HepG2 (cell line): Measurements from ENCODE around the gene MISFA. TPM values are rescaled to one million over a fixed set of nuclear protein-coding genes. Genes with fewer than 3 reads are reported as not detected.

Experiments
- CENPX ChIP-seq: sonication (generic); formaldehyde crosslinking; IDR thresholded peaks from 2 replicates; pipeline ENCODE4 v1.9.0; 2021; ENCODE audit warnings: mild to moderate bottlenecking, missing genetic modification reagents, moderate library complexity
- FOSL2 ChIP-seq: sonication (generic); formaldehyde crosslinking; IDR thresholded peaks from 2 replicates; pipeline ENCODE4 v1.4.0; 2020; ENCODE audit warnings: missing genetic modification reagents
- HNRNPLL ChIP-seq: fragments of 200-400 bp; formaldehyde crosslinking; IDR thresholded peaks from 2 replicates; pipeline ENCODE4 v1.6.1; 2017; ENCODE audit warnings: mild to moderate bottlenecking, low read depth, low read length; ENCODE audit not compliant: poor library complexity, severe bottlenecking
- ISL2 ChIP-seq: sonication (generic); formaldehyde crosslinking; IDR thresholded peaks from 2 replicates; pipeline ENCODE4 v1.5.0; 2020; ENCODE audit warnings: missing genetic modification reagents
- JDP2 ChIP-seq: sonication (generic); formaldehyde crosslinking; IDR thresholded peaks from 2 replicates; pipeline ENCODE4 v1.8.1; 2022; ENCODE audit warnings: missing genetic modification reagents, borderline replicate concordance
- KDM1A ChIP-seq: IDR thresholded peaks from 2 replicates; pipeline ENCODE4 v1.6.1; 2016; ENCODE audit warnings: missing compliant biosample characterization
- KLF6 ChIP-seq: IDR thresholded peaks from 2 replicates; pipeline ENCODE4 v1.8.0; 2016; ENCODE audit warnings: missing biosample characterization, missing genetic modification reagents
- MEIS1 ChIP-seq: sonication (generic); formaldehyde crosslinking; IDR thresholded peaks from 2 replicates; pipeline ENCODE4 v1.9.0; 2021; ENCODE audit warnings: mild to moderate bottlenecking, missing genetic modification reagents, moderate library complexity, borderline replicate concordance
- NFE2L2 ChIP-seq: fragments of 150-350 bp; IDR thresholded peaks from 2 replicates; pipeline ENCODE4 v1.6.1; 2014; ENCODE audit warnings: low read length
- NFIC ChIP-seq: IDR thresholded peaks from 2 replicates; pipeline ENCODE4 v1.6.1; 2012; ENCODE audit warnings: mild to moderate bottlenecking, low read length, inconsistent platforms
- PAF1 ChIP-seq: IDR thresholded peaks from 2 replicates; pipeline ENCODE4 v1.6.1; 2016; ENCODE audit warnings: missing genetic modification reagents, missing compliant biosample characterization
- PRPF4 ChIP-seq: fragments of 200-400 bp; formaldehyde crosslinking; IDR thresholded peaks from 2 replicates; pipeline ENCODE4 v1.6.1; 2016; ENCODE audit warnings: low read length, low read depth; ENCODE audit not compliant: poor library complexity, severe bottlenecking
- RAD51 ChIP-seq: fragments of 450-650 bp; IDR thresholded peaks from 2 replicates; pipeline ENCODE4 v1.6.1; 2016; ENCODE audit warnings: borderline replicate concordance
- RXRA ChIP-seq: sonication (generic); formaldehyde crosslinking; IDR thresholded peaks from 2 replicates; pipeline ENCODE4 v1.5.1; 2020; ENCODE audit warnings: missing genetic modification reagents
- SP2 ChIP-seq: sonication (generic); formaldehyde crosslinking; IDR thresholded peaks from 2 replicates; pipeline ENCODE4 v1.5.1; 2020; ENCODE audit warnings: mild to moderate bottlenecking, missing genetic modification reagents
- STAG1 ChIP-seq: sonication (generic); formaldehyde crosslinking; IDR thresholded peaks from 2 replicates; pipeline ENCODE4 v1.4.0; 2020; ENCODE audit warnings: missing genetic modification reagents
- THAP7 ChIP-seq: sonication (generic); formaldehyde crosslinking; IDR thresholded peaks from 2 replicates; pipeline ENCODE4 v1.8.1; 2023; ENCODE audit warnings: mild to moderate bottlenecking, missing genetic modification reagents
- ZBTB20 ChIP-seq: sonication (generic); formaldehyde crosslinking; IDR thresholded peaks from 2 replicates; pipeline ENCODE4 v1.8.1; 2023; ENCODE audit warnings: missing genetic modification reagents, low read depth, mild to moderate bottlenecking, borderline replicate concordance
- ZBTB44 ChIP-seq: sonication (generic); formaldehyde crosslinking; IDR thresholded peaks from 2 replicates; pipeline ENCODE4 v1.4.0; 2020; ENCODE audit warnings: missing genetic modification reagents
- ZFAT ChIP-seq: sonication (generic); formaldehyde crosslinking; conservative IDR thresholded peaks from 2 replicates; pipeline ENCODE4 v1.8.1; 2023; ENCODE audit warnings: missing genetic modification reagents, inconsistent platforms
- ZMYM3 ChIP-seq: sonication (generic); formaldehyde crosslinking; IDR thresholded peaks from 2 replicates; pipeline ENCODE4 v1.5.1; 2020; ENCODE audit warnings: mild to moderate bottlenecking, missing genetic modification reagents
- ZNF205 ChIP-seq: IDR thresholded peaks from 2 replicates; pipeline ENCODE4 v1.6.1; 2018; ENCODE audit warnings: missing biosample characterization, missing genetic modification reagents
- ZNF329 ChIP-seq: sonication (generic); formaldehyde crosslinking; IDR thresholded peaks from 2 replicates; pipeline ENCODE4 v1.9.0; 2021; ENCODE audit warnings: low read depth, mild to moderate bottlenecking, missing genetic modification reagents
- ZNF512B ChIP-seq: sonication (generic); formaldehyde crosslinking; IDR thresholded peaks from 2 replicates; pipeline ENCODE4 v1.5.1; 2020; ENCODE audit warnings: missing genetic modification reagents, mild to moderate bottlenecking, borderline replicate concordance
- ZNF7 ChIP-seq: IDR thresholded peaks from 2 replicates; pipeline ENCODE4 v1.6.1; 2016; ENCODE audit warnings: missing biosample characterization, missing genetic modification reagents
- ZNF740 ChIP-seq: sonication (generic); formaldehyde crosslinking; IDR thresholded peaks from 2 replicates; pipeline ENCODE4 v1.4.0; 2020; ENCODE audit warnings: missing genetic modification reagents
- polyA plus RNA-seq, 8 experiments: library from polyadenylated mRNA; depleted of rRNA in 3 of 8; stranded (reverse) in 7 of 8; unstranded in 1 of 8; fragments of >200 nt; fragmentation: Illumina TruSeq in 4 of 8; extraction: Trizol in 4 of 8; gene quantifications; 2 replicates each; pipeline versions ENCODE4 v1.2.1 to v1.2.3, GENCODE V29; 2011 to 2016; ENCODE audit warnings: low read depth in 4 of 8, missing spikeins in 1 of 8, mixed read lengths in 1 of 8; ENCODE audit not compliant: insufficient read depth in 1 of 8
- total RNA-seq, 5 experiments: library from RNA; depleted of rRNA; stranded (reverse); fragments of >200 nt; fragmentation: Illumina TruSeq; extraction: Trizol; gene quantifications; 2 replicates each; pipeline ENCODE4 v1.2.3, GENCODE V29; 2016; ENCODE audit warnings: low read depth in 1 of 5

MISFA gene
- total and polyA plus RNA-seq, 2 of the 13 experiments (the other 11 are each of a cell fraction or from before 2014, with no cell fraction given) = 1.4 to 5.4 TPM

- TF ChIP-seq PRPF4 = no peak
- TF ChIP-seq ZFAT = no peak
- TF ChIP-seq STAG1 (CRISPR knock-in tag) = no peak
- TF ChIP-seq THAP7 = no peak
- 0 out of 2 replicates have a peak, but pooled peaks have one; percentile 41 for TF ChIP-seq MEIS1 (CRISPR knock-in tag)
- no peak; the same call in 1 of the 2 replicates for TF ChIP-seq KLF6 (CRISPR knock-in tag)
- peak; percentile 75 for TF ChIP-seq HNRNPLL
- no peak for TF ChIP-seq ZBTB44 (CRISPR knock-in tag)
- peak; percentile 20; the same call in 1 of the 2 replicates for TF ChIP-seq ZMYM3 (CRISPR knock-in tag)
- TF ChIP-seq PAF1 (CRISPR knock-in tag) = no peak
- TF ChIP-seq ZNF7 = no peak
- no peak for TF ChIP-seq NFE2L2
- peak; percentile 55; the same call in 1 of the 2 replicates for TF ChIP-seq RXRA (CRISPR knock-in tag)
- no peak for TF ChIP-seq KDM1A (CRISPR knock-in tag)
- TF ChIP-seq ZBTB20 = peak; percentile 65; the same call in 1 of the 2 replicates
- TF ChIP-seq ZNF205 = no peak; the same call in 1 of the 2 replicates
- peak; percentile 73 for TF ChIP-seq FOSL2 (CRISPR knock-in tag)
- TF ChIP-seq JDP2 = no peak
- TF ChIP-seq ZNF512B (CRISPR knock-in tag) = no peak
- no peak for TF ChIP-seq ZNF329
- no peak for TF ChIP-seq RAD51
- TF ChIP-seq ISL2 (CRISPR knock-in tag) = peak; percentile 27; the same call in 1 of the 2 replicates
- no peak for TF ChIP-seq CENPX (CRISPR knock-in tag)
- TF ChIP-seq NFIC = no peak
- TF ChIP-seq ZNF740 (CRISPR knock-in tag) = no peak
- TF ChIP-seq SP2 (CRISPR knock-in tag) = peak; percentile 87
Observed at GRCh38 chr11:18634140-18635032, 34.8 kb downstream of the MISFA start, which contains the start of gene SPTY2D1 (continued).
